ENCODE results near the gene HLA-DQA1.

HLA-DQA1 gene

DNA sequence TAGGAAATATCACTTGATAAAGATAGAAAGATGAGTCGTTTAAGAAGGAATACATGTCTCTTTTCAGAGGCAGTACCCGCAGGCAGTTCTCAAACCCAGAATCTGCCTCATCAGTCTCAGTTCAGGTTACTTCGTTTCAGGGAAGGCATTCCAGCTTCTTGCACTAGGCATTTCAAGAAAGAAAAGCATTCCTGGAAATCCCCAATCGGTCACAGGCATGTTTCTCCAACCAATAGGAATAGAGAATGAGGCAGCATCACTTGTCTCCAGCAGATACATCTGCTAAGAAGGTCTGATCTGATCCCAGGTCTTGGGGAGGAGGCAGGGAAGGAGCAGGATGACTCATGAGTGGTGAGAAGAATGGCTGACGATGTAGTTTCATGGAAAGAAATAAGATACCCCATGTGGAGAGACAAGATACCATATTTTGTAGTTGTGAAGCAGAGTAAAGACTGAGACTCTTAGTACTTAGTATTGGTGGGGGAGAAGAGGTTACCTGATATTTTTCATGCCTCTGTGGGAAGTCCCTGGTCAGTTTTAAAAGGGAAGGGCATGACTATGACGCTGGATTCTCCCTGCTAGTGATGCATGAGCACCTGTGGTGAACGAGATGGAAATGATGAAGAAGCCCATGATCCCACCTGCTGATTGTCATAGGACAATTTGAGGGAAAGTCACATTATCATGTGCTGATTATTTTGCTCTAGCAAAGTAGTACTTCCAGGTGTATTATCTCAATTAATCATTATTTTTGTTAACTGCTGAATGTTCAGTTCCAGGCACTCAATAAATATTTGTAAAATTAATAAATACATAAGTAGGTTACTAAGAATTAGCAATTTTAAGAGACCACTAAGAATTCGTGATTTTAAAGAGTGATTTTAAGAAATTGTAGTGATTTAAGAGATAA lies 27.2 kb upstream of the HLA-DQA1 start:
- ATAC-seq (replicated peaks) = peak; percentile 90 to 95

GRCh38 chr6:32610682-32611296 lies 26.4 kb upstream of the HLA-DQA1 start:
- H3K27me3 Mint-ChIP-seq = no peaks in the 10 kb centered on the region
- peaks cover 5 to 10% of the 10 kb centered on the region in 2 donors for H3K36me3 Mint-ChIP-seq
- DNase-seq (no peak), ATAC-seq (replicated peaks) (no peak)
- no peak overlapping the region for H3K27ac Mint-ChIP-seq
- peaks cover 0 to 4% of the 10 kb centered on the region in 2 donors for H3K9me3 Mint-ChIP-seq
- H3K4me3 Mint-ChIP-seq = no peak overlapping the region
- H3K4me1 Mint-ChIP-seq = peaks cover 25 to 53% of the 10 kb centered on the region in 2 donors

More for the DNA sequence above, 27.2 kb upstream of the HLA-DQA1 start:
- Mint-ChIP-seq H3K36me3 (peaks cover 5 to 13% of the 10 kb centered on the region in 2 donors), H3K27ac (no peak overlapping the region), H3K4me3 (no peak overlapping the region), H3K27me3 (no peaks in the 10 kb centered on the region), H3K4me1 (peaks cover 23 to 50% of the 10 kb centered on the region in 2 donors), H3K9me3 (peaks cover 0 to 4% of the 10 kb centered on the region in 2 donors)
- DNase-seq = peak; percentile 85

DNA sequence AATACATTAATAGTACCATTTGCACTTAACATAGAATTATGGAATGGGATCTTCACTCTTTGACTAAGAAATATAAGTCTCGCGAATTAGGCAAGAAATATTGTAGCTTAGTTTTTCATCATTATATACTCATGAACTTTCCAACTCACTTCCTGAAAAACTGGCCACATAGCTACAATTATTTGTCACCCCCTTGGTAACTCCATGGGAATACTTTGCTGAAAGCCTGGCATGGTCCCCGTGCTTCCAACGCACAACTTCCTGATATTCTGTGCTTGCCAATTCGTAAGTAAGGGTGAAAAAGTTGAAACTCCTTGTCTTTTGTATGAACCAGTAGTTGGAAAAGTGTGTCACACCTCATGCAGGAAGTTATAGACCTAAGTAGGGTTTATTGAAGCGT lies 23.7 kb upstream of the HLA-DQA1 start:
- Mint-ChIP-seq H3K27me3 (no peaks in the 10 kb centered on the region), H3K4me1 (peaks cover 24 to 43% of the 10 kb centered on the region in 2 donors), H3K4me3 (no peak overlapping the region), H3K27ac (peak overlapping the region; percentile 62), H3K9me3 (peaks cover 4% of the 10 kb centered on the region in 2 donors), H3K36me3 (peaks cover 5 to 10% of the 10 kb centered on the region in 2 donors)
- DNase-seq = no peak
- no peak for ATAC-seq (replicated peaks)

GRCh38 chr6:32614366-32615081 lies 22.7 kb upstream of the HLA-DQA1 start:
- DNase-seq (no peak), ATAC-seq (replicated peaks) (no peak)
- peaks cover 24 to 42% of the 10 kb centered on the region in 2 donors for H3K4me1 Mint-ChIP-seq
- H3K27ac Mint-ChIP-seq = peak overlapping the region; percentile 84
- peaks cover 5 to 10% of the 10 kb centered on the region in 2 donors for H3K36me3 Mint-ChIP-seq
- H3K4me3 Mint-ChIP-seq = no peak overlapping the region
- H3K27me3 Mint-ChIP-seq = no peaks in the 10 kb centered on the region
- peaks cover 4% of the 10 kb centered on the region in 2 donors for H3K9me3 Mint-ChIP-seq

DNA sequence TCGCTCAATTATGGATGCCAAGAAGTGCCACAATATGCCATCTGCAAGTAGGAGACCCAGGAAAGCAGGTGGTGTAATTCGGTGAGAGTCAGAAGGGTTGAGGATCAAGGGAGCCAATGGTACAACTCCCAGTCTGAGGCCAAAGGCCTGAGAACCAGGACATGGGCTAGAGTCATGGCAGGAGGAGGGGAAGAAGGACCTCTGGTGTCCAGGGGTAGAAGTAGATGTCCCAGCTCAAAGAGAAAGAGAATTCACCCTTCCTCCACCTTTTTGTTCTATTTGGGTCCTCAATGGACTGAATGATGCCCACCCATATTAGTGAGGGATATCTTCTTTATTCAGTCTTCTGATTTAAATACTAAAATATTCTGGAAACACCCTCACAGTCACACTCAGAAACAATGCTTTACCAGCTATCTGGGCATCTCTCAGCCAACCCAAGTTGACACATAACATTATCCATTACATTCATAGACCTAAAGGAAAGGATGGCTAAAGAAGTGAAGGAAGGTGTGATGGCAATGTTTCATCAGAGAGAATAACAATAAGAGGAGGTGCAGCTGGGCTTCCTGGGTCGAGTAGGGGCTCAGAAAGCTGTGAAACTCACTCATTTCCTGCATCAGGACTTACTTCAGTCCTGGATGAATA lies 21.2 kb upstream of the HLA-DQA1 start:
- Mint-ChIP-seq H3K27ac (peak overlapping the region; percentile 93), H3K4me3 (no peak overlapping the region), H3K4me1 (peaks cover 26 to 42% of the 10 kb centered on the region in 2 donors), H3K36me3 (peaks cover 5 to 10% of the 10 kb centered on the region in 2 donors), H3K9me3 (peaks cover 4% of the 10 kb centered on the region in 2 donors), H3K27me3 (no peaks in the 10 kb centered on the region)
- no peak for DNase-seq
- ATAC-seq (replicated peaks) = peak; percentile 25 to 45

DNA sequence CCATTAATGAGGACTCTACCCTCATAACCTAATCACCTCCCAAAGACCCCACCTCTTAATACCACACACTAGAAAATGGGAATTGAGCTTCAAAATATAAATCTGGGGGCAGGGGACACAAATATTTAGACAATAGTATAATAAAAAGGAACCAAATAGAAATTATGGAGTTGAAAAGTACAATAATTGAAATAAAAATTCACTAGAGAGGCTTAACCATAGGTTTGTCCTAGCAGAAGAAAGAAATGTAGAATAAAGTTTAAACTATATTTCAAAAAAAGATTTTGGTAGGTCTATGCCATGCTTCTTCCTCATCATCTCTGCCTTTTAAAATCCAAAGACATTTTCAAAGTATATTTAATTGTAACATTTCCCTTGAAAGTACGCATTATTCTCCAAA lies 19.5 kb upstream of the HLA-DQA1 start:
- peaks cover 0 to 4% of the 10 kb centered on the region in 2 donors for H3K9me3 Mint-ChIP-seq
- H3K4me3 Mint-ChIP-seq = no peak overlapping the region
- no peak for ATAC-seq (replicated peaks)
- H3K27me3 Mint-ChIP-seq = no peaks in the 10 kb centered on the region
- DNase-seq = no peak
- H3K36me3 Mint-ChIP-seq = peaks cover 0 to 4% of the 10 kb centered on the region in 2 donors
- H3K4me1 Mint-ChIP-seq = peaks cover 34 to 49% of the 10 kb centered on the region in 2 donors
- H3K27ac Mint-ChIP-seq = peak overlapping the region; percentile 56

GRCh38 chr6:32621372-32621771 lies 15.8 kb upstream of the HLA-DQA1 start:
- no peak overlapping the region for H3K4me3 Mint-ChIP-seq
- peaks cover 0 to 4% of the 10 kb centered on the region in 2 donors for H3K36me3 Mint-ChIP-seq
- H3K27me3 Mint-ChIP-seq = no peaks in the 10 kb centered on the region
- DNase-seq (no peak), ATAC-seq (replicated peaks) (no peak)
- peaks cover 0 to 4% of the 10 kb centered on the region in 2 donors for H3K9me3 Mint-ChIP-seq
- peaks cover 41 to 58% of the 10 kb centered on the region in 2 donors for H3K4me1 Mint-ChIP-seq
- H3K27ac Mint-ChIP-seq = peak overlapping the region; percentile 84

DNA sequence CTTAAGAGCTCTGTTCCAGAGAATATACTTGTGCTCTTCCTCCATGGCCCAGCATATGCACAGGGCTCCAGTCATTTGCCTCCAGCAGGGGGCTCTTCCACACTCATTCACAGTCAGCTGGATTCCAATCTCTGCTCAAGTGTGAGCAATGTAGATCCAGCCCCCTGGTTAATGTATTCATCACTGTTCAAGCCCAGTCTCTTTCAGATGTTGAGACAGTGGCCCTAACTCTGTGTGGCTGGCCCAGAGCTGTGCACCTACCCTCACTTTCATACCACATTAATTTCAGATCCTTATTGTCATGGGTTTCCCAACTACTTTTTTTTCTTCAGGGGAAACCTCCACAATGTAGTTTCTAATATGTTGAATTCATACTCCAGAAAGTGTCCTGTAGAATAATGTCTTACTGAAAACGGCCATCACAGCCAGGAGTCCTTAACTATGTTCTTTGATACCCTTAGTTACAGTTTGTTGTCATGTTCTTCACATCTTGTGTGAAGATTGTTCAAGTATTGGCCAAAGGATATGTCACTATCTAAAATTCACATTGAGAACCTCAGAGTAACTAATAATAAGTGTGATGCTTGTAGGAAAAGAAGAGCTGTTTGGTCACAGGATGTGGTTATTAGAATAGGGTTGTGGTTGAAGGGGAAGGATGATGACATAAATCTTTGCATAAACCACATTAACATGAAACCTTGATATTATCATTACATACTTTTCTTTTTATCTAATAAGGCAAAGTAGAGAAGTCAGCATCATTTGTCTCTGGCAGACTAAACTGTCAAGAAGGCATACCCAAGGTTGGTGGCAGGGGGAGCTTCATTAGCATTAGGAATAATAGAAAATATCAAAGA lies 14.4 kb upstream of the HLA-DQA1 start:
- peaks cover 0 to 9% of the 10 kb centered on the region in 2 donors for H3K36me3 Mint-ChIP-seq
- H3K4me3 Mint-ChIP-seq = peak overlapping the region; percentile 57 to 63
- no peaks in the 10 kb centered on the region for H3K27me3 Mint-ChIP-seq
- ATAC-seq (replicated peaks) = peak; percentile 88
- H3K4me1 Mint-ChIP-seq = peaks cover 43 to 65% of the 10 kb centered on the region in 2 donors
- peaks cover 0 to 4% of the 10 kb centered on the region in 2 donors for H3K9me3 Mint-ChIP-seq
- H3K27ac Mint-ChIP-seq = peak overlapping the region; percentile 95
- DNase-seq = peak; percentile 71

- DNase-seq (peak; percentile 36), ATAC-seq (replicated peaks) (peak; percentile 5 to 21)
- Mint-ChIP-seq H3K27me3 (no peaks in the 10 kb centered on the region), H3K27ac (peak overlapping the region; percentile 95), H3K36me3 (peaks cover 0 to 6% of the 10 kb centered on the region in 2 donors), H3K9me3 (no peaks in the 10 kb centered on the region), H3K4me3 (peak overlapping the region; percentile 33 to 54), H3K4me1 (peaks cover 44 to 75% of the 10 kb centered on the region in 2 donors)
Measured at GRCh38 chr6:32623693-32624092, 13.5 kb upstream of the HLA-DQA1 start.

DNA sequence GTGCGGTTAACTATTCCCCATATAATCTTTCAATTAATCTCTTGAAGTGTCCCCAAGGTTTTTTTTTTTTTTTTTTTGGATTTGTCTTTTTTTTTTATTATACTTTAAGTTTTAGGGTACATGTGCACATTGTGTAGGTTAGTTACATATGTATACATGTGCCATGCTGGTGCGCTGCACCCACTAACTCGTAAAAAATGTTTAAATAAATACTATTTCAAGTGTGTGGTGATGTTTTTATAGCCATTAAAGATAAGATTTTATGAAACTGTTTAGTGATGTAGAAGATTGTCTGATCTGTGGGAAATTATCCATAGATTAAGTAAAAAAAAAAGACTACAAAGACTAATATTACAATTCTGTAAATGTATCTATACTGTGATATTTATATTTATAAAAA lies 12.6 kb upstream of the HLA-DQA1 start:
- H3K4me3 Mint-ChIP-seq = no peak overlapping the region
- DNase-seq (no peak), ATAC-seq (replicated peaks) (no peak)
- H3K27me3 Mint-ChIP-seq = no peaks in the 10 kb centered on the region
- H3K36me3 Mint-ChIP-seq = peaks cover 3 to 7% of the 10 kb centered on the region in 2 donors
- H3K4me1 Mint-ChIP-seq = peaks cover 48 to 83% of the 10 kb centered on the region in 2 donors
- peak overlapping the region; percentile 95 for H3K27ac Mint-ChIP-seq
- H3K9me3 Mint-ChIP-seq = peaks cover 0 to 2% of the 10 kb centered on the region in 2 donors

GRCh38 chr6:32625137-32625536 lies 12.1 kb upstream of the HLA-DQA1 start:
- Mint-ChIP-seq H3K27me3 (no peaks in the 10 kb centered on the region), H3K4me3 (peak overlapping the region; percentile 25 to 67), H3K27ac (peak overlapping the region; percentile 99), H3K36me3 (peaks cover 8 to 13% of the 10 kb centered on the region in 2 donors), H3K4me1 (peaks cover 49 to 89% of the 10 kb centered on the region in 2 donors), H3K9me3 (peaks cover 0 to 5% of the 10 kb centered on the region in 2 donors)
- DNase-seq (no peak), ATAC-seq (replicated peaks) (no peak)

DNA sequence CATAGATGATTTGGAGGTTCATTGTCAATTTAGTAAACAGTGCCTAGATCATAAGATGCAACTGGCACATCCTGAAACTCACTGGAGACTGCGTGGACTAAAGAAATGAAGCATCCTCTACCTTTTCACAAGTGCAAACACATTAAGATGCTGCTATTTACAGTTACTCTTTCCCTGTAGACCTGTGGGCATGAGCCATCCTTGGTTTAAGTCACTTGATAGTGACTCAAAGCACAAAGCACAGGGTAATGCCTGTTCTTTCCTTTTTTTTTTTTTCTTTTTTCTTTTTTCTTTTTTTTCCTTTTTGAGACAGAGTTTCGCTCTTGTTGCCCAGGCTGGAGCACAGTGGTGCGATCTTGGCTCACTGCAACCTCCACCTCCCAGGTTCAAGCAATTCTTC lies 10.0 kb upstream of the HLA-DQA1 start:
- peaks cover 16 to 22% of the 10 kb centered on the region in 2 donors for H3K36me3 Mint-ChIP-seq
- H3K4me3 Mint-ChIP-seq = peak overlapping the region; percentile 83 to 86
- peak overlapping the region; percentile 99 for H3K27ac Mint-ChIP-seq
- ATAC-seq (replicated peaks) = peak in 1 of 2 donors; percentile 9
- DNase-seq = no peak
- H3K9me3 Mint-ChIP-seq = peaks cover 7 to 13% of the 10 kb centered on the region in 2 donors
- no peaks in the 10 kb centered on the region for H3K27me3 Mint-ChIP-seq
- peaks cover 46 to 88% of the 10 kb centered on the region in 2 donors for H3K4me1 Mint-ChIP-seq

DNA sequence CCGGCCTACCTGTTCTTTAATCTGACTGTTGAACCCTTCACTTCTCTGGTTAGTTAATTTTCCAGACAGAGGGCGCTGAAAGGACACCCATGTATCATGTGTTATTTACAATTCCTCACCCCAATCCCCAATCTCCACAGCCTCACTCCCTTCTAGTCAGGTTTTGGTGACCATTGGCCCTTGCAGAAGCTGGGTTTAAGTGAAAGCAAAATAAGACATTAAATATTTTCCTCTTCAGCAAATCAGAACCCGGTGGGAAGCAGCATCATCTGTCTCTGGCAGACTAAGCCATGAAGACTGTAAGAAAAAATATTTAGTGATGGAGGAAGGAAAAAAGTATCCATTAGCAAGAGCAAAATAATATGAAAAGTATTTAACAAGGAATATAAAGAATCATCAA lies 9.4 kb upstream of the HLA-DQA1 start:
- DNase-seq (peak; percentile 73), ATAC-seq (replicated peaks) (peak; percentile 64 to 71)
- peaks cover 46 to 88% of the 10 kb centered on the region in 2 donors for H3K4me1 Mint-ChIP-seq
- peak overlapping the region; percentile 83 to 86 for H3K4me3 Mint-ChIP-seq
- H3K36me3 Mint-ChIP-seq = peaks cover 16 to 22% of the 10 kb centered on the region in 2 donors
- no peaks in the 10 kb centered on the region for H3K27me3 Mint-ChIP-seq
- peak overlapping the region; percentile 99 for H3K27ac Mint-ChIP-seq
- peaks cover 7 to 13% of the 10 kb centered on the region in 2 donors for H3K9me3 Mint-ChIP-seq
